ENCODE results near the gene INTS11. TPM values are rescaled to one million over a fixed set of nuclear protein-coding genes. Genes with fewer than 3 reads are reported as not detected.

INTS11 gene
- total RNA-seq, 1 donor from 2014 or later = 129 TPM

- intact Hi-C loops (cut with micrococcal nuclease) = no loop called here
Observed at GRCh38 chr1:1358433-1359271, 34.2 kb upstream of the INTS11 start, which contains the start of gene MXRA8. TSS of gene MXRA8 (minus strand) at chr1:1358555. CDS start at chr1:1358504, 51 bp downstream.

- intact Hi-C loops (cut with micrococcal nuclease) = no loop called here
Observed at GRCh38 chr1:1357871-1358432, 33.5 kb upstream of the INTS11 start.

GRCh38 chr1:1356796-1357401 is 32.4 kb upstream of the INTS11 start:
- intact Hi-C loops (cut with micrococcal nuclease) = no loop called here

- intact Hi-C loops (cut with micrococcal nuclease) = no loop called here
Observed at GRCh38 chr1:1356166-1356795, 31.8 kb upstream of the INTS11 start.

GRCh38 chr1:1355416-1355815 is 31.0 kb upstream of the INTS11 start:
- intact Hi-C loops (cut with micrococcal nuclease) = no loop called here

- intact Hi-C loops (cut with micrococcal nuclease) = no loop called here
Observed at GRCh38 chr1:1354271-1355247, 30.1 kb upstream of the INTS11 start.

- intact Hi-C loops (cut with micrococcal nuclease) = no loop called here
Observed at GRCh38 chr1:1353389-1354151, 29.1 kb upstream of the INTS11 start.

- intact Hi-C loops (cut with micrococcal nuclease) = no loop called here
Observed at GRCh38 chr1:1352786-1353388, 28.4 kb upstream of the INTS11 start.

GRCh38 chr1:1351511-1352427 is 27.3 kb upstream of the INTS11 start:
- intact Hi-C loops (cut with micrococcal nuclease) = no loop called here

- intact Hi-C loops (cut with micrococcal nuclease) = loop anchor here (1.0 to 2.0 kb wide), 4 partner anchors 25 to 336 kb away; partner anchors contain the start of genes AURKAIP1, CPTP, INTS11 and ISG15
Observed at GRCh38 chr1:1349256-1350012, 25.0 kb upstream of the INTS11 start, which contains the start of gene DVL1. TSS of gene DVL1 (minus strand) at chr1:1349418. CDS start at chr1:1349065, 353 bp downstream.

GRCh38 chr1:1348420-1349255 is 24.2 kb upstream of the INTS11 start:
- intact Hi-C loops (cut with micrococcal nuclease) = loop anchor here (1.0 to 2.0 kb wide), 4 partner anchors 24 to 335 kb away; partner anchors contain the start of genes AURKAIP1, CPTP, INTS11 and ISG15

- intact Hi-C loops (cut with micrococcal nuclease) = loop anchor here (2.0 kb wide), 1 partner anchor 23 kb away; the partner anchor contains the start of genes CPTP and INTS11
Observed at GRCh38 chr1:1347663-1348419, 23.4 kb upstream of the INTS11 start.

GRCh38 chr1:1347026-1347595 is 22.7 kb upstream of the INTS11 start:
- intact Hi-C loops (cut with micrococcal nuclease) = no loop called here

- intact Hi-C loops (cut with micrococcal nuclease) = no loop called here
Observed at GRCh38 chr1:1346501-1346890, 22.0 kb upstream of the INTS11 start.

GRCh38 chr1:1345860-1346500 is 21.5 kb upstream of the INTS11 start:
- intact Hi-C loops (cut with micrococcal nuclease) = no loop called here

All from T-helper 1 cell treated with Interleukin-12 subunit alpha and Interleukin-12 subunit beta and Interleukin-4 antibody, amounts not matched to agents 30 ng/mL and 1 ng/mL, for 36 hours (primary cell).